ENCODE results near the gene RNF103. TPM values are rescaled to one million over a fixed set of nuclear protein-coding genes. Genes with fewer than 3 reads are reported as not detected.
"Not testable (repeated sequence)": the region's sequence is repeated elsewhere in the genome, so short reads cannot be mapped to it uniquely, and the experiment has no call there.

Gene RNF103
- polyA plus RNA-seq, 1 donor from 2014 or later: 2.4 TPM

DNA sequence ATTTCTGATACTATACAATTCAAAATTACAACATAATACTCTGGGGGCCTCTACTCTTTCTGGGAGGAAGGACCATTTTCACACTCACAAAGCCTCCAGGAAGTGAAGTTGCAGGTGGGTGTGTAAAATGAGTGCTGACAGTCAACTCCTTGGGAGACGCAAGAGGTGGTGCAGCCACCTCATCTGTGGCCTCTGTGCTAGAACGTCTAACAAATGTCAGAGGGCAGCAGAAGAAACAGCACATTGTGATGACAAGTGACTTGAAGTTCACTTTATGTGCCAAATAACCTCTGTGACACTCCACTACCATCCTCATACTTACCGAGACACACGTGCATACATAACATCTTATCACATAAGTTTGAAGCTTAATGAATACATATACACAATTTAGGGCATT lies 10.2 kb downstream of the RNF103 start:
- H3K4me3 Mint-ChIP-seq: no peak overlapping the region
- no peaks in the 10 kb centered on the region for H3K27me3 Mint-ChIP-seq
- no peak overlapping the region for H3K27ac Mint-ChIP-seq
- no peaks in the 10 kb centered on the region for H3K9me3 Mint-ChIP-seq
- peaks cover 9% of the 10 kb centered on the region for H3K36me3 Mint-ChIP-seq
- H3K4me1 Mint-ChIP-seq: peaks cover 14 to 22% (median 19%) of the 10 kb centered on the region in 3 donors

- no peaks in the 10 kb centered on the region for H3K9me3 Mint-ChIP-seq
- peaks cover 4 to 11% (median 10%) of the 10 kb centered on the region in 3 donors for H3K4me1 Mint-ChIP-seq
- H3K27me3 Mint-ChIP-seq: no peaks in the 10 kb centered on the region
- peak overlapping the region in 1 of 3 donors; percentile 8 for H3K27ac Mint-ChIP-seq
- no peak overlapping the region for H3K4me3 Mint-ChIP-seq
- peaks cover 9% of the 10 kb centered on the region for H3K36me3 Mint-ChIP-seq
Measured at GRCh38 chr2:86610871-86611270, 12.8 kb downstream of the RNF103 start.

DNA sequence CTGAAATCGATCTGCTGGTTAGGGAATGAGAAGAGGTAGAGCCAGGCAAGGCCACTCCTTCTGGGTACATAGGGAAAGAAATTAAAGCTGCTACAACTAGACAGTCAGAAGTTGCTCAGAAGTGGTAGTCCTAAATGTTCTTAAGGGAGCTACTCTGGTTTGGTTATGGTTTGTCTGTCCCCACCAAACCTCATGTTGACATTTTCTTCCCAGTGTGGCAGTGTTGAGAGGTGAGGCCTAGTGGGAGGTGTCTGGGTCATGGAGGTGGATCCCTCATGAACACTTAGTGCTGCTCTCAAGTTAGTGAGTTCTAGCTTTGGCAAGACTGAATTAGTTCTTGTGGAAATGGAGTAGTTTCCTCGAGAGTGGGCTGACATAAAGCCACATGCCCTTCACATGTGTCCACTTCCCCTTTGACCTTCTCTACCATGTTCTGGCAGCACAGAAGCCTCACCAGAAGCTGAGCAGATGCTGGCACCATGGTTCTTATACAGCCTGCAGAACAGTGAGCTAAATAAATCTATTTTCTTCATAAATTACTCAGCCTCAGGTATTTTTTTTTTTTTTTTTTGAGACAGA lies 14.7 kb downstream of the RNF103 start:
- Mint-ChIP-seq H3K4me1 (peaks cover 6 to 12% (median 11%) of the 10 kb centered on the region in 3 donors), H3K9me3 (no peaks in the 10 kb centered on the region), H3K27me3 (no peaks in the 10 kb centered on the region), H3K27ac (no peak overlapping the region), H3K36me3 (peaks cover 7% of the 10 kb centered on the region), H3K4me3 (no peak overlapping the region)

- Mint-ChIP-seq H3K9me3 (no peaks in the 10 kb centered on the region), H3K4me1 (peaks cover 6 to 11% (median 9%) of the 10 kb centered on the region in 3 donors), H3K4me3 (no peak overlapping the region), H3K27me3 (no peaks in the 10 kb centered on the region), H3K27ac (peak overlapping the region in 1 of 3 donors; percentile 30), H3K36me3 (peaks cover 3% of the 10 kb centered on the region)
Measured at GRCh38 chr2:86603905-86604304, 19.8 kb downstream of the RNF103 start.

DNA sequence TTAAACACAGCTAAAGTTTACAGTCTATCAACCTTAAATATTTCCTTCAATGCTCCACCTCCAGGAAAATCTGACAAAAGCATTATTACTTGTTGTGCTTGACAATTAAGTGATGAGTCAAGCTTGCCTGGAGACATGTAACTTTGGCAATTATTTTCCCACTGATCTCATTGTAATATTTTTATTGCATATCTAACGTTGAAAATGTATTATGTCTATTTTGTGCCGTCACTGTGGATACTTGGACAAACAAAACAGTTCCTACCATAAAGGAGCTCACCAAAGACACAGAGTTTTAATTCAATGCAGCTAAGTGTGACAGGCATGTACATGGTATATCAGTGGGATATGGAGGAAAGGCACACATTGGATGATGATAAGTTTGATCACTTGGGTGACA lies 24.7 kb downstream of the RNF103 start:
- Mint-ChIP-seq H3K4me1 (peaks cover 0 to 4% (median 0%) of the 10 kb centered on the region in 3 donors), H3K4me3 (no peak overlapping the region), H3K27me3 (no peaks in the 10 kb centered on the region), H3K9me3 (no peaks in the 10 kb centered on the region), H3K36me3 (peaks cover 2% of the 10 kb centered on the region), H3K27ac (no peak overlapping the region)

DNA sequence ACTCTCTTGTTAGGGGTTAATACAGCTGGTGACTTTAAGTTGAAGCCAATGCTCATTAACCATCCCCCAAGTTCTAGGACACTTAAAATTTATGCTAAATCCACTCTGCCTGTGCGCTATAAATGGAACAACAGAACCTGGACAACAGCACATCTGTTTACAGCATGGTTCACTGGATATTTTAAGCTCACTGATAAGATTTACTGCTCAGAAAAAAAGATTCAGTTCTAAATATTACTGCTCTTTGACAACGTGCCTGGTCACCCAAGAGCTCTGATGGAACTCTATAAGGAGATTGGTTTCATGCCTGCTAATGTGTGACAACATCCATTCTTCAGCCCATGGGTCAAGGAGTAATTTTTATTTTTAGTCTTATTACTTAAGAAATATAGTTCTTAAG lies 27.5 kb downstream of the RNF103 start:
- no peaks in the 10 kb centered on the region for H3K27me3 Mint-ChIP-seq

GRCh38 chr2:86593266-86593665 lies 30.4 kb downstream of the RNF103 start:
- H3K9me3 Mint-ChIP-seq: peaks cover 2 to 5% (median 4%) of the 10 kb centered on the region in 3 donors
- H3K27ac Mint-ChIP-seq: no peak overlapping the region
- no peak overlapping the region for H3K4me3 Mint-ChIP-seq
- no peaks in the 10 kb centered on the region for H3K4me1 Mint-ChIP-seq
- H3K27me3 Mint-ChIP-seq: peaks cover 5% of the 10 kb centered on the region
- peaks cover 2% of the 10 kb centered on the region for H3K36me3 Mint-ChIP-seq

More for the DNA sequence above, 27.5 kb downstream of the RNF103 start:
- no peaks in the 10 kb centered on the region for H3K9me3 Mint-ChIP-seq
- H3K4me1 Mint-ChIP-seq: peaks cover 0 to 4% (median 0%) of the 10 kb centered on the region in 3 donors
- H3K4me3 Mint-ChIP-seq: no peak overlapping the region
- peaks cover under 1% of the 10 kb centered on the region for H3K36me3 Mint-ChIP-seq
- H3K27ac Mint-ChIP-seq: no peak overlapping the region

DNA sequence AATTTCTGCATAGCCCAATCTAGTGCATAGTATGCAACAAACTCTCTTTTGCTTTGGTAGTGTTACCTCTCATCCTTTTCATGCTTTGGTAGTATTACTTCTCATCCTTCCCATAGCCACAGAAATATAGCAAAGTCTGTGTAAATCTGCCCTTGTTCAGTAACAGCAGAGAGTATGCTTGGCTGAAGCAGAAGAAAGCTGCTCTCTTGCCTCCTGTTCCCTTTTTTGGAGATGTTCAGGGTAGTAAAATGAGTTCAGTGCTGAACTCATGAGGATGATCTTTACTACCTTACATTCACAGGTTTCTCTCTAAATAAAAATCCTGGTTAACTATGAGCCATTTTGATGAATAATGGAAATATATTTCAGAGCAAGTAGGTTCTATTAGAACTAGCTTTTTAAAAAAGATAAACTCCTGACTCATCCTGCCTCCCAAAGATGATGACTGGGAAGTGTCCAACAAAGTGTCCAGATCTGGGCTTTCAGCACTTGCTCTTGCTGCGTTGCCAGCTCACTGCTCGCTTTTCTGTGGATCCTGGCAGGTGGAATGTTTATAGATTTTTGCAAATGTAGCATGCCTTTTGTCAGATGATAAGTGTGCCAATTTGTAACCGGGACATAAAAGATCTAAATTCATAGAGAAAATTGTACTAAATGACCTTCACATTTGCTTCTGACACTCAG lies 31.0 kb downstream of the RNF103 start:
- peaks cover 2% of the 10 kb centered on the region for H3K36me3 Mint-ChIP-seq
- no peaks in the 10 kb centered on the region for H3K4me1 Mint-ChIP-seq
- peaks cover 2 to 5% (median 4%) of the 10 kb centered on the region in 3 donors for H3K9me3 Mint-ChIP-seq
- H3K27me3 Mint-ChIP-seq: peaks cover 5% of the 10 kb centered on the region
- no peak overlapping the region for H3K4me3 Mint-ChIP-seq
- no peak overlapping the region for H3K27ac Mint-ChIP-seq

GRCh38 chr2:86589701-86590100 lies 34.0 kb downstream of the RNF103 start:
- peak overlapping the region in 1 of 4 donors; percentile 51 for H3K4me3 Mint-ChIP-seq
- H3K27ac Mint-ChIP-seq, H3K4me1 Mint-ChIP-seq, H3K36me3 Mint-ChIP-seq, H3K27me3 Mint-ChIP-seq, H3K9me3 Mint-ChIP-seq: not testable (repeated sequence)

DNA sequence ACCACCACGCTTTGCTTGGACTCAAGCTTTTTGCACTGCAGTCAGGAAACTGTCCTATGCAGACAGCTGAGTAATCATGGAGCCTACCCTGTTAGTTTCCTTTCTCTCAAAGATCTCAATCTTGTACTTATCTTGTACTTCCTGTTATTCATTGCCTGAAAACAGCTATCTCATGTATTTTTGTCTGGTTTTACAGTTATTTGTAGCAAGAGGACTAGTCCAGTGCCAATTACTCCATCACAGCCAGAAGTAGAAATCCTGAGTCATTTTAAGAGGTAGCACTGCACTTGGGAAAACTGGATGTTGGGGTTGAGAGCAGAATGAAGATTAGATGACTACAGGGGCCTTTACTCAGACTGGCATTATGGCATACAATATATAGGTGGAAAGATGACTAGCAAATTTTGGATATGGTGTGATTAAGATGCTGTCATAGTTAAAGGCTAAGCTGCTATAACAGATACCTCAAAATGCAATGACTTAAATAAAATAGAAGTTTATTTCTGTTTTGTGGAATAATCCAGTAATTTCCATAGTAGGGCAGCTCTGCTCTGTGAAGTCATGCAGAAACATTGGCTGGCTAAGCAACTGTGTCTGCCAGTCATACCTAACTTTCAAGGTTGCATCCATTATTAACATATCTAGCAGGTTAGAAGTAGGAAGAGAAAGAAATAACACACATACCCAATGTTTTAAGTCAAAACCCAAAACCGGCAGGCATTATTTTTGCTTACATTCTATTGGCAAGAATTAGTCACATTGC lies 39.3 kb downstream of the RNF103 start:
- peaks cover 0 to 3% (median 3%) of the 10 kb centered on the region in 3 donors for H3K4me1 Mint-ChIP-seq
- peaks cover 0 to 3% (median 0%) of the 10 kb centered on the region in 3 donors for H3K9me3 Mint-ChIP-seq
- H3K27me3 Mint-ChIP-seq: no peaks in the 10 kb centered on the region
- H3K4me3 Mint-ChIP-seq: no peak overlapping the region
- H3K36me3 Mint-ChIP-seq: peaks cover 2% of the 10 kb centered on the region
- H3K27ac Mint-ChIP-seq: peak overlapping the region in 1 of 3 donors; percentile 48

- Mint-ChIP-seq H3K27ac (no peak overlapping the region), H3K9me3 (peaks cover 0 to 4% (median 0%) of the 10 kb centered on the region in 3 donors), H3K27me3 (no peaks in the 10 kb centered on the region), H3K4me1 (peaks cover 0 to 3% (median 3%) of the 10 kb centered on the region in 3 donors), H3K36me3 (peaks cover 2% of the 10 kb centered on the region), H3K4me3 (no peak overlapping the region)
Measured at GRCh38 chr2:86580560-86580959, 43.1 kb downstream of the RNF103 start.

- Mint-ChIP-seq H3K4me1 (no peaks in the 10 kb centered on the region), H3K4me3 (no peak overlapping the region), H3K9me3 (peaks cover 0 to 4% (median 0%) of the 10 kb centered on the region in 3 donors), H3K27ac (no peak overlapping the region), H3K36me3 (peaks cover 2% of the 10 kb centered on the region), H3K27me3 (no peaks in the 10 kb centered on the region)
Measured at GRCh38 chr2:86577817-86578456, 45.7 kb downstream of the RNF103 start.

- Mint-ChIP-seq H3K27me3 (no peaks in the 10 kb centered on the region), H3K4me1 (no peaks in the 10 kb centered on the region), H3K27ac (no peak overlapping the region), H3K36me3 (peaks cover 3% of the 10 kb centered on the region), H3K9me3 (no peaks in the 10 kb centered on the region), H3K4me3 (no peak overlapping the region)
Measured at GRCh38 chr2:86570059-86570458, 53.6 kb downstream of the RNF103 start.

- Mint-ChIP-seq H3K4me3 (peak overlapping the region in 1 of 4 donors; percentile 15), H3K27ac (peak overlapping the region in 1 of 3 donors; percentile 20), H3K9me3 (no peaks in the 10 kb centered on the region), H3K4me1 (peaks cover 8 to 15% (median 12%) of the 10 kb centered on the region in 3 donors), H3K27me3 (peaks cover 1% of the 10 kb centered on the region), H3K36me3 (peaks cover 3% of the 10 kb centered on the region)
Measured at GRCh38 chr2:86566821-86567190, 56.9 kb downstream of the RNF103 start.

All from IgD-negative memory B cell (primary cell).